Measurements from ENCODE around the gene ATP11C. TPM values are rescaled to one million over a fixed set of nuclear protein-coding genes. Genes with fewer than 3 reads are reported as not detected.

The ATP11C gene
- total RNA-seq, 1 experiment from 2014 or later, result 19.4 TPM

DNA sequence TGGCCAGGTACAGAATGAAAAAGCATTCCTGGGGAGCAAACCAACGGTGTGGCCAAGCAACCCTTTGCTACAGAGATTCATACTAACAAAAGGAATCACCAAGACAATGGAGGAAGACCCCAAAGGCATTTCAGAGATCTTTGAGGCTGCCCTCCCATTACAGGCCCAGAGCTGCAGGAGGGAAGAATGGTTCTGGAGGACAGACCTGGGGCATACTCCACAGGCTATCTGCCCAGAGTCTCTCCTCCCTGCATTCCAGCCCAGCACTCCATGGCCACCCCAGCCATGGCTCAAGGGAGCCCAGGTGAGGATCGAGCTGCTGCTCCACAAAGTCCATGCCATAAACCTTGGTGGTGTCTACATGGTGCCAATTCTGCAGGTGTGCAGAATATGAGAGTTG lies 81.9 kb downstream of the ATP11C start:
- RAD21 ChIA-PET (ENCODE audit: low non-redundant PET in 1 of 2, low total read pairs in 2 of 2, uncharacterized antibody in 2 of 2, unreplicated experiment in 2 of 2), result no interaction called here
- intact Hi-C loops (cut with micrococcal nuclease), result no loop called here
- Histone ChIP-seq H3K4me3 (replicated peaks in 1 of 2; ENCODE audit: low read depth in 1 of 2, low read length in 2 of 2) (no peak overlapping the region), H3K36me3 (ENCODE audit: control insufficient read depth in 1 of 2, insufficient read depth in 2 of 2, low read length in 2 of 2) (no peaks in the 10 kb centered on the region), H3K4me1 (ENCODE audit: control insufficient read depth in 1 of 2, insufficient read depth in 2 of 2, low read length in 2 of 2) (no peaks in the 10 kb centered on the region), H3K27ac (ENCODE audit: low read depth, low read length) (no peak overlapping the region), H3K9me2 (ENCODE audit: insufficient read depth) (no peaks in the 10 kb centered on the region), H3K27me3 (ENCODE audit: insufficient read depth, low read length) (no peaks in the 10 kb centered on the region), H3K9me3 (ENCODE audit: control insufficient read depth in 1 of 2, insufficient read depth in 1 of 2, low read depth in 1 of 2, low read length in 2 of 2) (no peaks in the 10 kb centered on the region), H3K4me2 (ENCODE audit: low read length) (no peak overlapping the region), H3K9ac (ENCODE audit: low read length) (no peak overlapping the region), H3K79me2 (ENCODE audit: insufficient read depth, low read length) (no peaks in the 10 kb centered on the region), H4K20me1 (ENCODE audit: insufficient read depth) (no peaks in the 10 kb centered on the region), H2AFZ (ENCODE audit: low read depth, low read length, poor library complexity, severe bottlenecking) (no peak overlapping the region)
- CTCF ChIA-PET, result no interaction called here
- POLR2A ChIA-PET, result no interaction called here
- TF ChIP-seq SRF (IDR thresholded peaks at IDR 0.05; ENCODE audit: low read depth) (no peak), CBX3 (IDR thresholded peaks at IDR 0.05; ENCODE audit: low read depth) (no peak), REST (IDR thresholded peaks at IDR 0.05; ENCODE audit: low read depth) (no peak), FOSL1 (IDR thresholded peaks at IDR 0.05; ENCODE audit: low read depth) (no peak), YY1 (IDR thresholded peaks at IDR 0.05; ENCODE audit: extremely low read depth, insufficient replicate concordance, low read depth, low read length) (no peak), ZNF274 (IDR thresholded peaks at IDR 0.05; ENCODE audit: low read depth, low read length) (no peak)
- TF ChIP-seq, protein P1, sequence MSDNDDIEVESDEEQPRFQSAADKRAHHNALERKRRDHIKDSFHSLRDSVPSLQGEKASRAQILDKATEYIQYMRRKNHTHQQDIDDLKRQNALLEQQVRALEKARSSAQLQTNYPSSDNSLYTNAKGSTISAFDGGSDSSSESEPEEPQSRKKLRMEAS (IDR thresholded peaks at IDR 0.05), result no peak
- BruUV-seq (replicated peaks), result no TSS peak
- no peak for DNase-seq (ENCODE audit: low read depth, low spot score)
- no peak for ATAC-seq

All from HCT116 (cell line).